ENCODE results near the gene TCEA2. TPM values are rescaled to one million over a fixed set of nuclear protein-coding genes. Genes with fewer than 3 reads are reported as not detected.

Gene TCEA2
- total and polyA plus RNA-seq, 2 of the 13 experiments (the other 11 are each of a cell fraction or from before 2014, with no cell fraction given) = 28.1 to 33.7 TPM

DNA sequence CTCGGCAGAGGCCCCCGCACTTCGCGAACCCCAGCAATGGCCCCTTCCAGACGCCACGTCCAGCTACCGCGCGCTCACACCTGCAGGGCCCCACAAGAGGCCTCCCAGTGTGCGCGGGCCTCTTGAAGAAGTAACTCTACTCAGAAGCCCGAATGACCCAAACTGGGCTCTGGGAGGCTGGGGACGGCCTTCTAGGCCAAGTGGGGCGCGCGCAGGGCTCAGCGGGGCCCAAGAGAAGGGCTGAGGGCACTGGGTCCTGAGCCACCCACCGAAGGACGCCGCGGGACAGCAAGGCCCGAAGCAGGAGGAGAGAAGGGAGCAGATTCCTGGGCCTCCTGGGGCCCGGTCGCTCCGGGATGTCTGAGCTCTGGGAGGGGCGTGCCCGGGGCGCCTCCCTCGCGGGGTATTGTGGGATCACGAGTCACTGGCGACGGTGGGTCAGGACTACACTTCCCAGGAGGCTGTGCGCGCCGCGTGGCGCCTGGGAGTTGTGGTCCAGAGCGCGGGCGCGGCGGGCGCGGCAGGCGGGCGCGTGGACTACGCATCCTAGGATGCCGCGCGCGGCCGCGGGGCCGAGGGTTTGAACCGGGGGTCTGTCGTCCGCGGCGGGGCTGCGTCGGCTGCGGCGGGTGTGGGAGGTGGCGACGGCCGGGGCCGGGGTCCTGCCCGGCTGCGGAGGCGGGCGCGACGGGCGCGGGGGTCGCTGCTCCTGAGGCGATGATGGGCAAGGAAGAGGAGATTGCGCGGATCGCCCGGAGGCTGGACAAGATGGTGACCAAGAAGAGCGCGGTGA, at the start of gene TCEA2 (continued):
- TF ChIP-seq, protein P1, sequence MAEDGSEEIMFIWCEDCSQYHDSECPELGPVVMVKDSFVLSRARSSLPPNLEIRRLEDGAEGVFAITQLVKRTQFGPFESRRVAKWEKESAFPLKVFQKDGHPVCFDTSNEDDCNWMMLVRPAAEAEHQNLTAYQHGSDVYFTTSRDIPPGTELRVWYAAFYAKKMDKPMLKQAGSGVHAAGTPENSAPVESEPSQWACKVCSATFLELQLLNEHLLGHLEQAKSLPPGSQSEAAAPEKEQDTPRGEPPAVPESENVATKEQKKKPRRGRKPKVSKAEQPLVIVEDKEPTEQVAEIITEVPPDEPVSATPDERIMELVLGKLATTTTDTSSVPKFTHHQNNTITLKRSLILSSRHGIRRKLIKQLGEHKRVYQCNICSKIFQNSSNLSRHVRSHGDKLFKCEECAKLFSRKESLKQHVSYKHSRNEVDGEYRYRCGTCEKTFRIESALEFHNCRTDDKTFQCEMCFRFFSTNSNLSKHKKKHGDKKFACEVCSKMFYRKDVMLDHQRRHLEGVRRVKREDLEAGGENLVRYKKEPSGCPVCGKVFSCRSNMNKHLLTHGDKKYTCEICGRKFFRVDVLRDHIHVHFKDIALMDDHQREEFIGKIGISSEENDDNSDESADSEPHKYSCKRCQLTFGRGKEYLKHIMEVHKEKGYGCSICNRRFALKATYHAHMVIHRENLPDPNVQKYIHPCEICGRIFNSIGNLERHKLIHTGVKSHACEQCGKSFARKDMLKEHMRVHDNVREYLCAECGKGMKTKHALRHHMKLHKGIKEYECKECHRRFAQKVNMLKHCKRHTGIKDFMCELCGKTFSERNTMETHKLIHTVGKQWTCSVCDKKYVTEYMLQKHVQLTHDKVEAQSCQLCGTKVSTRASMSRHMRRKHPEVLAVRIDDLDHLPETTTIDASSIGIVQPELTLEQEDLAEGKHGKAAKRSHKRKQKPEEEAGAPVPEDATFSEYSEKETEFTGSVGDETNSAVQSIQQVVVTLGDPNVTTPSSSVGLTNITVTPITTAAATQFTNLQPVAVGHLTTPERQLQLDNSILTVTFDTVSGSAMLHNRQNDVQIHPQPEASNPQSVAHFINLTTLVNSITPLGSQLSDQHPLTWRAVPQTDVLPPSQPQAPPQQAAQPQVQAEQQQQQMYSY (CRISPR knock-in tag; IDR thresholded peaks at IDR 0.05) = peak; percentile 62; the same call in 1 of the 2 replicates
- peak; percentile 80; the same call in 1 of the 2 replicates for TF ChIP-seq YEATS2 (CRISPR knock-in tag; IDR thresholded peaks at IDR 0.05; ENCODE audit: borderline replicate concordance)
- peak; percentile 94 for TF ChIP-seq MAZ (IDR thresholded peaks at IDR 0.05; ENCODE audit: borderline replicate concordance, low read depth, low read length)
- peak; percentile 97 for TF ChIP-seq MAZ (CRISPR knock-in tag; IDR thresholded peaks at IDR 0.05; ENCODE audit: low read depth)
- TF ChIP-seq, protein P2, sequence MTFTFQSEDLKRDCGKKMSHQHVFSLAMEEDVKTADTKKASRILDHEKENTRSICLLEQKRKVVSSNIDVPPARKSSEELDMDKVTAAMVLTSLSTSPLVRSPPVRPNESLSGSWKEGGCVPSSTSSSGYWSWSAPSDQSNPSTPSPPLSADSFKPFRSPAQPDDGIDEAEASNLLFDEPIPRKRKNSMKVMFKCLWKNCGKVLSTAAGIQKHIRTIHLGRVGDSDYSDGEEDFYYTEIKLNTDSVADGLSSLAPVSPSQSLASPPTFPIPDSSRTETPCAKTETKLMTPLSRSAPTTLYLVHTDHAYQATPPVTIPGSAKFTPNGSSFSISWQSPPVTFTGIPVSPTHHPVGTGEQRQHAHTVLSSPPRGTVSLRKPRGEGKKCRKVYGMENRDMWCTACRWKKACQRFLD (CRISPR knock-in tag; IDR thresholded peaks at IDR 0.05; ENCODE audit: borderline replicate concordance) = no peak
- peak; percentile 98 for TF ChIP-seq ZNF670 (CRISPR knock-in tag; IDR thresholded peaks at IDR 0.05; ENCODE audit: borderline replicate concordance)
- TF ChIP-seq NFE2 (CRISPR knock-in tag; IDR thresholded peaks at IDR 0.05) = no peak; the same call in 1 of the 2 replicates
- TF ChIP-seq, protein P3, sequence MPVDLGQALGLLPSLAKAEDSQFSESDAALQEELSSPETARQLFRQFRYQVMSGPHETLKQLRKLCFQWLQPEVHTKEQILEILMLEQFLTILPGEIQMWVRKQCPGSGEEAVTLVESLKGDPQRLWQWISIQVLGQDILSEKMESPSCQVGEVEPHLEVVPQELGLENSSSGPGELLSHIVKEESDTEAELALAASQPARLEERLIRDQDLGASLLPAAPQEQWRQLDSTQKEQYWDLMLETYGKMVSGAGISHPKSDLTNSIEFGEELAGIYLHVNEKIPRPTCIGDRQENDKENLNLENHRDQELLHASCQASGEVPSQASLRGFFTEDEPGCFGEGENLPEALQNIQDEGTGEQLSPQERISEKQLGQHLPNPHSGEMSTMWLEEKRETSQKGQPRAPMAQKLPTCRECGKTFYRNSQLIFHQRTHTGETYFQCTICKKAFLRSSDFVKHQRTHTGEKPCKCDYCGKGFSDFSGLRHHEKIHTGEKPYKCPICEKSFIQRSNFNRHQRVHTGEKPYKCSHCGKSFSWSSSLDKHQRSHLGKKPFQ (CRISPR knock-in tag; IDR thresholded peaks at IDR 0.05; ENCODE audit: insufficient replicate concordance) = peak; percentile 72
- TF ChIP-seq ZNF75D (CRISPR knock-in tag; IDR thresholded peaks at IDR 0.05; ENCODE audit: borderline replicate concordance) = no peak
- TF ChIP-seq ZNF251 (CRISPR knock-in tag; IDR thresholded peaks at IDR 0.05) = no peak
